Heart left ventricle (tissue), 16 donors: ENCODE results near the gene RAB1A. TPM values are rescaled to one million over a fixed set of nuclear protein-coding genes. Genes with fewer than 3 reads are reported as not detected.

Experiments
- ATAC-seq, 4 donors: fragments of 200-7000 bp; cut with Tn5 transposase; one replicate each; pipeline ENCODE4 v1.9.1; 2020 to 2022; ENCODE audit warnings: moderate library complexity in 4 of 4, mild to moderate bottlenecking in 3 of 4, moderate number of reproducible peaks in 1 of 4
- DNase-seq, 5 donors: peaks; one replicate each; pipeline ENCODE4 v3.0.0-alpha.2; 2020
- H3K27ac ChIP-seq, 12 donors: fragments of 200-600 bp; sonication (generic) in 4 of 12; one replicate each; pipeline versions ENCODE4 v1.5.0 to v1.8.0; 2016 to 2022; ENCODE audit warnings: mild to moderate bottlenecking in 2 of 12
- H3K27me3 ChIP-seq, 9 donors: fragments of 200-600 bp; sonication (generic) in 2 of 9; one replicate each; pipeline versions ENCODE4 v1.5.1 to v1.8.0; 2016 to 2022; ENCODE audit warnings: mild to moderate bottlenecking in 3 of 9
- H3K36me3 ChIP-seq, 9 donors: fragments of 200-600 bp; sonication (generic) in 2 of 9; one replicate each; pipeline versions ENCODE4 v1.5.0 to v1.8.0; 2018 to 2022; ENCODE audit warnings: mild to moderate bottlenecking in 2 of 9
- H3K4me1 ChIP-seq, 12 donors: fragments of 200-600 bp; sonication (generic) in 4 of 12; one replicate each; pipeline versions ENCODE4 v1.5.0 to v1.8.0; 2016 to 2022; ENCODE audit warnings: mild to moderate bottlenecking in 3 of 12
- H3K4me3 ChIP-seq, 12 donors: fragments of 200-600 bp; sonication (generic) in 4 of 12; one replicate each; pipeline versions ENCODE4 v1.5.0 to v1.8.0; 2017 to 2022; ENCODE audit warnings: mild to moderate bottlenecking in 9 of 12, moderate library complexity in 4 of 12
- H3K9me3 ChIP-seq, 12 donors: fragments of 200-600 bp; sonication (generic) in 4 of 12; one replicate each; pipeline versions ENCODE4 v1.5.0 to v1.8.0; 2016 to 2022; ENCODE audit warnings: mild to moderate bottlenecking in 1 of 12
- POLR2A ChIP-seq, 2 donors: fragments of 450-650 bp; IDR thresholded peaks; one replicate each; pipeline ENCODE4 v1.6.1; 2017; ENCODE audit warnings: antibody characterized with exemption in 2 of 2, mild to moderate bottlenecking in 2 of 2, moderate library complexity in 2 of 2
- WGBS, 4 donors: extraction: QIAGEN DNeasy Blood & Tissue Kit in 2 of 4; methylation state at CpG; one replicate each; pipeline versions ENCODE4 v1.1.5 to v1.1.7; 2013 to 2018; 5-methylcytosine and 5-hydroxymethylcytosine counted together
- intact Hi-C, 10 donors: fragments of 100-400 bp; cut with DNase I; formaldehyde crosslinking; loops; one replicate each; pipeline versions ENCODE4 v1.11.1 to v1.14.2; 2022
- polyA plus RNA-seq, 2 donors: library from polyadenylated mRNA; stranded (reverse); fragments of 200-250 nt; gene quantifications; one replicate each; pipeline ENCODE4 v1.2.3, GENCODE V29; 2013
- total RNA-seq, 9 donors: library from RNA; depleted of rRNA in 2 of 9; stranded (reverse); fragments of >200 nt in 2 of 9; fragmentation: NEBNext Ultra II Directional in 3 of 9; extraction: Animal tissue kit (Norgen Biotek cat#: 25700) in 3 of 9; gene quantifications; one replicate each; pipeline versions ENCODE4 v1.1.0 to v1.2.4, GENCODE V29; 2016 to 2023
- TF ChIP-seq, protein P1 (sequence below), 12 donors: fragments of 200-600 bp; sonication (generic) in 4 of 12; IDR thresholded peaks; one replicate each; pipeline versions ENCODE4 v1.5.0 to v1.8.0; 2018 to 2022; ENCODE audit warnings: antibody characterized with exemption in 12 of 12, mild to moderate bottlenecking in 5 of 12
- donor health status: ischemic (EF 13 %, LVEDD 7.1; RV severe dilation, severe dysfunction).
- donor health status: healthy with polysubstance abuse.
- donor health status: DM: no; HTN: yes; CAD: no.
- donor health status: DM: no; HTN: no; CAD: no.
- donor health status: ischemic (EF 25% LVEDD 6.9; RV normal size, moderate dysfunction).
- donor health status: ischemic (EF 25% LVEDD 5.7; RV mildly dilated, moderate dysfunction).
- donor health status: healthy.
- donor health status: DM: yes; HTN: yes; CAD: no.
- donor health status: ischemic (EF 35%, LVEDD 5.7; RV mildly dilated, moderate dysfunction).
- donor health status: nonischemic (EF 11% LVEDD 7.7; RV severe dilation, severe dysfunction).
- donor health status: DM: yes; HTN: yes; CAD: no.
- donor health status: PGD.
- donor health status: ischemic (EF 29% LVEDD 5.4; RV normal size, mild dysfunction).
- donor health status: nonischemic (EF 23%, LVEDD 6.1; RV moderate dilation, normal function).

Gene RAB1A
- total and polyA plus RNA-seq, 11 donors, result 49.0 to 164 (median 118) TPM

DNA sequence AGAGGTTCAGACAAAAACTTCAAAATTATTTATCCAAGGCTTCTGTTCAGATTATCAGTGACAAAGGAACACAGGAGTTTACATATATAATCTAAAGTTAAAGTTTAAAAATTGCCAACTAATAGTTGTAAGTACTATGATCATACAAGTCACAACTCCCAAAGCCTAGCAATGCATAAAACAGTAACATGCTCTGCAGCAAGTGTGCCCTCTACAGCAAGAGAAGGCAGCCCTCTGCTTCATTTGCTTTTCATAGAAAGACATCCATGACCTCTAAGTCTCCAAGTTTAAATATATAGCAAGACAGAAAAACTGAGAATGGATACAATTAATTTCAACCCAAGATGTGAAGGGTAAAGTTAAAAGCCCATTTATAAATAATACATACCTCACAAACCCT, 13.3 kb downstream of the RAB1A start:
- Histone ChIP-seq H3K9me3 (no peaks in the 10 kb centered on the region), H3K4me3 (no peak overlapping the region), H3K27ac (no peak overlapping the region), H3K27me3 (no peaks in the 10 kb centered on the region), H3K4me1 (peaks cover 8 to 86% (median 44%) of the 10 kb centered on the region in 12 donors), H3K36me3 (peaks cover 0 to 14% (median 0%) of the 10 kb centered on the region in 9 donors)
- intact Hi-C loops, result loop anchor here in 1 of 10 donors (5.0 kb wide), 1 partner anchor 34 kb away; no protein-coding TSS in a partner anchor
- DNase-seq, result no peak
- TF ChIP-seq, protein P1, sequence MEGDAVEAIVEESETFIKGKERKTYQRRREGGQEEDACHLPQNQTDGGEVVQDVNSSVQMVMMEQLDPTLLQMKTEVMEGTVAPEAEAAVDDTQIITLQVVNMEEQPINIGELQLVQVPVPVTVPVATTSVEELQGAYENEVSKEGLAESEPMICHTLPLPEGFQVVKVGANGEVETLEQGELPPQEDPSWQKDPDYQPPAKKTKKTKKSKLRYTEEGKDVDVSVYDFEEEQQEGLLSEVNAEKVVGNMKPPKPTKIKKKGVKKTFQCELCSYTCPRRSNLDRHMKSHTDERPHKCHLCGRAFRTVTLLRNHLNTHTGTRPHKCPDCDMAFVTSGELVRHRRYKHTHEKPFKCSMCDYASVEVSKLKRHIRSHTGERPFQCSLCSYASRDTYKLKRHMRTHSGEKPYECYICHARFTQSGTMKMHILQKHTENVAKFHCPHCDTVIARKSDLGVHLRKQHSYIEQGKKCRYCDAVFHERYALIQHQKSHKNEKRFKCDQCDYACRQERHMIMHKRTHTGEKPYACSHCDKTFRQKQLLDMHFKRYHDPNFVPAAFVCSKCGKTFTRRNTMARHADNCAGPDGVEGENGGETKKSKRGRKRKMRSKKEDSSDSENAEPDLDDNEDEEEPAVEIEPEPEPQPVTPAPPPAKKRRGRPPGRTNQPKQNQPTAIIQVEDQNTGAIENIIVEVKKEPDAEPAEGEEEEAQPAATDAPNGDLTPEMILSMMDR (IDR thresholded peaks at IDR 0.05), result no peak
- no peak for TF ChIP-seq POLR2A (IDR thresholded peaks at IDR 0.05)
- no peak for ATAC-seq

DNA sequence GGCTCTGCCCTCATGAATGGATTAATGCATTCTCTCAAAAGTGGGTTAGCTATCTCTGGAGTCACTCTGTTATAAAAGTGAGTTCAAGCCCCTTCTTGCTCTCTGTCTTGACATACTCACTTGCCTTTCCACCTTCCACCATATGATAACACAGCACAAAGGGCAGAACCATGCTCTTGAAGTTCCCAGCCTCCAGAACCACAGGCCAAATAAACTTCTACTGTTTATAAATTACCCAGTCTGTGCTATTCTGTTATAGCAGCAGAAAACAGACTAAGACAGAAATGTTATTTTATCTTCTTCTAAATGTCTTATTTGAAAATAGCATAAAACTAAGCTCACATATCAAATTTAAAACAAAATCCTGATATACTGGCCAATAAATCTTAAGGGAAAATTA, 15.0 kb downstream of the RAB1A start:
- Histone ChIP-seq H3K36me3 (peaks cover 0 to 20% (median 0%) of the 10 kb centered on the region in 9 donors), H3K27me3 (no peaks in the 10 kb centered on the region), H3K4me3 (no peak overlapping the region), H3K4me1 (peaks cover 0 to 69% (median 27%) of the 10 kb centered on the region in 12 donors), H3K9me3 (no peaks in the 10 kb centered on the region), H3K27ac (no peak overlapping the region)
- ATAC-seq (no peak), DNase-seq (no peak)
- TF ChIP-seq, protein P1 (IDR thresholded peaks at IDR 0.05), result no peak
- TF ChIP-seq POLR2A (IDR thresholded peaks at IDR 0.05), result no peak
- intact Hi-C loops, result loop anchor here in 1 of 10 donors (5.0 kb wide), 1 partner anchor 33 kb away; no protein-coding TSS in a partner anchor

DNA sequence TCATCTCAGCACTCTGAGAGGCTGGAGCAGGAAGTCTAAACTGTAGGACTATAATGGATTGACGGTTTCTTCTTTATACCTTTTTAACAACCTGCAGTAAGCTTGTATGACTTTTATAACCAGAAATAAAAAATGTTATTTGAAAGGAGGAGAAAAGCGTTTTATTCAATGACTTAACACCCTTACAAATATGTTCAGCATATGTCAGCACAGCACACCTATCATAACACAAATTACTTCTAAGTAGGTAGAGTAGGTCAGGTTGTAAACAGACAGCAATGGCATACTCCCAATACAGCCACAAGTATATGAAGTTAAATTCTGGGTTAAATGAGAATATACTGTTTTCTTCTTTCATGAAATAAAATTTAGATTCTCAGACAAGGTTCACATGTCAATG, 16.1 kb downstream of the RAB1A start:
- ATAC-seq (no peak), DNase-seq (no peak)
- Histone ChIP-seq H3K9me3 (no peaks in the 10 kb centered on the region), H3K4me1 (peaks cover 0 to 58% (median 20%) of the 10 kb centered on the region in 12 donors), H3K27me3 (no peaks in the 10 kb centered on the region), H3K27ac (no peak overlapping the region), H3K4me3 (no peak overlapping the region), H3K36me3 (peaks cover 0 to 20% (median 0%) of the 10 kb centered on the region in 9 donors)
- TF ChIP-seq, protein P1 (IDR thresholded peaks at IDR 0.05), result no peak
- no peak for TF ChIP-seq POLR2A (IDR thresholded peaks at IDR 0.05)
- intact Hi-C loops, result no loop called here
- 61 to 70% (median 67%) methylated on average over 2 of the region's 2 CpGs for WGBS, 4 donors

DNA sequence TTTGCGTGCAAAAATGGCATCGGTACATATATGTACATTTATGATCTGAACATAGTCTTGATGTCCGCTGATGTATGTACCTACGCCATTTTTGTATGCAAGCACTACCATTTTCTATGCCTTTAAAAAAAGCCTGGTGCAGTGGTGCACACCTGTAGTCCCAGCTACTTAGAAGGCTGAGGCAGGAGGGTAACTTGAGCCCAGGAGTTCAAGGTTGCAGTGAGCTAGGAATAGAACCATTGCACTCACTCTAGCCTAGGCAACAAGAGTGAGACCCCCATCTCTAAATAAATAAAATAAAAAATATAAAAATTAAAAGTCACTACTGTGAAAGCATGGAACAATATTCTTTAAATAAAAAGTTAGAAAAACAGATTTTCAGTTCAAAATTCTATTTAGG, 16.7 kb downstream of the RAB1A start:
- H3K36me3 ChIP-seq, result peaks cover 0 to 21% (median 0%) of the 10 kb centered on the region in 9 donors
- H3K9me3 ChIP-seq, result no peaks in the 10 kb centered on the region
- WGBS, 4 donors, result 95 to 100% (median 96%) methylated on average over 4 of the region's 4 CpGs
- TF ChIP-seq POLR2A (IDR thresholded peaks at IDR 0.05), result no peak
- DNase-seq (no peak), ATAC-seq (no peak)
- intact Hi-C loops, result no loop called here
- H3K27me3 ChIP-seq, result no peaks in the 10 kb centered on the region
- no peak overlapping the region for H3K27ac ChIP-seq
- H3K4me1 ChIP-seq, result peaks cover 0 to 57% (median 16%) of the 10 kb centered on the region in 12 donors
- H3K4me3 ChIP-seq, result no peak overlapping the region

DNA sequence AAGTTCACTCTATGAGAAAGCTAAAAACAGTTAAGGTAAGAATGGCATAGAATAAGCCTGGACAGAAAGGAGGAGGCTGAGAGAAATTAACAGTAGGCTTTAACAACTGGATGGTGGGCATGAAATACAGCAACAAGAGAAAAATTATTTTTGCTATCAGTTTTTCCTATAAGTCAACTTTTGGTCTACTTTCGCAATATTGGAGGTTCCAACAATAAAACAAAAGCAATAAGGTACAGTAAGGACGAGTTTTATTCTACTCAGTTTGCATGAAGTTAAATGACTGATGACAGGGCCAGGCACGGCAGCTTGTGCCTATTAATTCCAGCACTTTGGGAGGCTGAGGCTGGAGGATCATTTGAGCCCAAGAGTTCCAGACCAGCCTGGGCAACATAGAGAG, 17.3 kb downstream of the RAB1A start:
- H3K4me3 ChIP-seq, result no peak overlapping the region
- H3K9me3 ChIP-seq, result no peaks in the 10 kb centered on the region
- H3K4me1 ChIP-seq, result peaks cover 0 to 54% (median 14%) of the 10 kb centered on the region in 12 donors
- no peaks in the 10 kb centered on the region for H3K27me3 ChIP-seq
- 48 to 75% (median 54%) methylated on average over 3 of the region's 3 CpGs for WGBS, 4 donors
- TF ChIP-seq POLR2A (IDR thresholded peaks at IDR 0.05), result no peak
- TF ChIP-seq, protein P1 (IDR thresholded peaks at IDR 0.05), result no peak
- intact Hi-C loops, result no loop called here
- DNase-seq (no peak), ATAC-seq (no peak)
- peaks cover 0 to 20% (median 0%) of the 10 kb centered on the region in 9 donors for H3K36me3 ChIP-seq
- H3K27ac ChIP-seq, result no peak overlapping the region
